ENCODE measurements around the gene PRKX. TPM values are rescaled to one million over a fixed set of nuclear protein-coding genes. Genes with fewer than 3 reads are reported as not detected.
"Not testable (repeated sequence)": the region's sequence is repeated elsewhere in the genome, so short reads cannot be mapped to it uniquely, and the experiment has no call there.

Gene PRKX
- total RNA-seq, 1 experiment from 2014 or later: 28.1 TPM

- Histone ChIP-seq H3K36me3 (no peaks in the 10 kb centered on the region), H3K4me3 (no peak overlapping the region), H3K27me3 (no peaks in the 10 kb centered on the region), H3K9me3 (no peaks in the 10 kb centered on the region)
- no peak for DNase-seq
These were observed 85.9 kb downstream of the PRKX start for GRCh38 chrX:3627594-3627993.

- no peak for DNase-seq
- no peak overlapping the region for H3K4me3 ChIP-seq
- H3K27me3 ChIP-seq: no peaks in the 10 kb centered on the region
These were observed 92.0 kb downstream of the PRKX start for GRCh38 chrX:3621414-3621813.

GRCh38 chrX:3611744-3612143 is 101.7 kb downstream of the PRKX start:
- not testable (repeated sequence) for H3K9me3 ChIP-seq, H3K4me3 ChIP-seq, H3K36me3 ChIP-seq, H3K27me3 ChIP-seq, DNase-seq

More at GRCh38 chrX:3621414-3621813, 92.0 kb downstream of the PRKX start:
- Histone ChIP-seq H3K9me3 (no peaks in the 10 kb centered on the region), H3K36me3 (no peaks in the 10 kb centered on the region)

- DNase-seq: no peak
- Histone ChIP-seq H3K9me3 (no peaks in the 10 kb centered on the region), H3K27me3 (no peaks in the 10 kb centered on the region), H3K4me3 (no peak overlapping the region), H3K36me3 (no peaks in the 10 kb centered on the region)
These were observed 103.6 kb downstream of the PRKX start for GRCh38 chrX:3609810-3610209.

GRCh38 chrX:3603026-3603661 is 110.3 kb downstream of the PRKX start:
- Histone ChIP-seq H3K27me3 (no peaks in the 10 kb centered on the region), H3K36me3 (no peaks in the 10 kb centered on the region), H3K9me3 (no peaks in the 10 kb centered on the region), H3K4me3 (no peak overlapping the region)
- DNase-seq: no peak

GRCh38 chrX:3599802-3600430 is 113.5 kb downstream of the PRKX start:
- DNase-seq: no peak
- Histone ChIP-seq H3K4me3 (no peak overlapping the region), H3K36me3 (no peaks in the 10 kb centered on the region), H3K9me3 (no peaks in the 10 kb centered on the region), H3K27me3 (no peaks in the 10 kb centered on the region)

- Histone ChIP-seq H3K9me3 (no peaks in the 10 kb centered on the region), H3K36me3 (no peaks in the 10 kb centered on the region), H3K4me3 (no peak overlapping the region), H3K27me3 (no peaks in the 10 kb centered on the region)
- no peak for DNase-seq
These were observed 114.7 kb downstream of the PRKX start for GRCh38 chrX:3598709-3599108.

- no peaks in the 10 kb centered on the region for H3K36me3 ChIP-seq
- no peak for DNase-seq
- H3K9me3 ChIP-seq: no peaks in the 10 kb centered on the region
- no peaks in the 10 kb centered on the region for H3K27me3 ChIP-seq
- H3K4me3 ChIP-seq: no peak overlapping the region
These were observed 115.3 kb downstream of the PRKX start for GRCh38 chrX:3598046-3598605.

- Histone ChIP-seq H3K27me3 (no peaks in the 10 kb centered on the region), H3K4me3 (no peak overlapping the region), H3K9me3 (no peaks in the 10 kb centered on the region), H3K36me3 (no peaks in the 10 kb centered on the region)
- DNase-seq: no peak
These were observed 121.3 kb downstream of the PRKX start for GRCh38 chrX:3592184-3592583.

GRCh38 chrX:3589474-3589873 is 124.0 kb downstream of the PRKX start:
- H3K4me3 ChIP-seq: no peak overlapping the region
- H3K27me3 ChIP-seq: no peaks in the 10 kb centered on the region
- no peaks in the 10 kb centered on the region for H3K9me3 ChIP-seq
- H3K36me3 ChIP-seq: no peaks in the 10 kb centered on the region
- no peak for DNase-seq

- H3K27me3 ChIP-seq: no peaks in the 10 kb centered on the region
- DNase-seq: no peak
These were observed 127.7 kb downstream of the PRKX start for GRCh38 chrX:3585719-3586118.

GRCh38 chrX:3584415-3584996 is 128.9 kb downstream of the PRKX start:
- Histone ChIP-seq H3K27me3 (no peaks in the 10 kb centered on the region), H3K4me3 (no peak overlapping the region), H3K9me3 (no peaks in the 10 kb centered on the region), H3K36me3 (no peaks in the 10 kb centered on the region)
- DNase-seq: no peak

More at GRCh38 chrX:3585719-3586118, 127.7 kb downstream of the PRKX start:
- no peak overlapping the region for H3K4me3 ChIP-seq
- H3K36me3 ChIP-seq: no peaks in the 10 kb centered on the region
- no peaks in the 10 kb centered on the region for H3K9me3 ChIP-seq

GRCh38 chrX:3582451-3582850 is 131.0 kb downstream of the PRKX start:
- no peaks in the 10 kb centered on the region for H3K27me3 ChIP-seq

GRCh38 chrX:3581609-3582108 is 131.8 kb downstream of the PRKX start:
- Histone ChIP-seq H3K4me3 (no peak overlapping the region), H3K27me3 (no peaks in the 10 kb centered on the region), H3K9me3 (no peaks in the 10 kb centered on the region), H3K36me3 (no peaks in the 10 kb centered on the region)
- no peak for DNase-seq

More at GRCh38 chrX:3582451-3582850, 131.0 kb downstream of the PRKX start:
- Histone ChIP-seq H3K9me3 (no peaks in the 10 kb centered on the region), H3K4me3 (no peak overlapping the region), H3K36me3 (no peaks in the 10 kb centered on the region)
- no peak for DNase-seq

- DNase-seq: no peak
- H3K9me3 ChIP-seq: no peaks in the 10 kb centered on the region
- H3K36me3 ChIP-seq: no peaks in the 10 kb centered on the region
- no peak overlapping the region for H3K4me3 ChIP-seq
- H3K27me3 ChIP-seq: no peaks in the 10 kb centered on the region
These were observed 135.9 kb downstream of the PRKX start for GRCh38 chrX:3577551-3577950.

GRCh38 chrX:3576886-3577501 is 136.5 kb downstream of the PRKX start:
- no peak for DNase-seq
- Histone ChIP-seq H3K27me3 (no peaks in the 10 kb centered on the region), H3K36me3 (no peaks in the 10 kb centered on the region), H3K4me3 (no peak overlapping the region), H3K9me3 (no peaks in the 10 kb centered on the region)

- H3K4me3 ChIP-seq: no peak overlapping the region
- no peaks in the 10 kb centered on the region for H3K9me3 ChIP-seq
- H3K36me3 ChIP-seq: no peaks in the 10 kb centered on the region
- DNase-seq: no peak
- no peaks in the 10 kb centered on the region for H3K27me3 ChIP-seq
These were observed 145.8 kb downstream of the PRKX start for GRCh38 chrX:3567686-3568085.
